Kidney epithelial cell (primary cell): ENCODE results near the gene RCL1. TPM values are rescaled to one million over a fixed set of nuclear protein-coding genes. Genes with fewer than 3 reads are reported as not detected.
"Not testable (repeated sequence)": the region's sequence is repeated elsewhere in the genome, so short reads cannot be mapped to it uniquely, and the experiment has no call there.

Experiments
- DNase-seq: peaks from one replicate; pipeline ENCODE4 v3.0.0-alpha.2; 2010; ENCODE audit warnings: low read depth
- H3K27me3 ChIP-seq: 2 replicates; pipeline ENCODE4 v1.6.0; 2011; ENCODE audit warnings: low read length; ENCODE audit not compliant: control insufficient read depth, insufficient read depth
- H3K36me3 ChIP-seq: 2 replicates; pipeline ENCODE4 v1.5.1; 2011; ENCODE audit warnings: low read length; ENCODE audit not compliant: control insufficient read depth, insufficient read depth
- H3K4me3 ChIP-seq: 2 replicates; pipeline ENCODE4 v1.5.1; 2011; ENCODE audit warnings: low read depth, mild to moderate bottlenecking, control low read depth, low read length
- total RNA-seq: library from RNA; depleted of rRNA; stranded (reverse); fragments of >200 nt; gene quantifications from 2 replicates; pipeline ENCODE4 v1.2.3, GENCODE V29; 2015
- TF ChIP-seq, protein P1 (sequence below): IDR thresholded peaks from 2 replicates; pipeline ENCODE4 v1.5.1; 2011; ENCODE audit warnings: mild to moderate bottlenecking, moderate library complexity, low read length, control low read depth, inconsistent platforms; ENCODE audit not compliant: insufficient read depth, poor library complexity, severe bottlenecking

RCL1 gene
- total RNA-seq, 1 donor from 2014 or later, result 24.4 TPM

DNA sequence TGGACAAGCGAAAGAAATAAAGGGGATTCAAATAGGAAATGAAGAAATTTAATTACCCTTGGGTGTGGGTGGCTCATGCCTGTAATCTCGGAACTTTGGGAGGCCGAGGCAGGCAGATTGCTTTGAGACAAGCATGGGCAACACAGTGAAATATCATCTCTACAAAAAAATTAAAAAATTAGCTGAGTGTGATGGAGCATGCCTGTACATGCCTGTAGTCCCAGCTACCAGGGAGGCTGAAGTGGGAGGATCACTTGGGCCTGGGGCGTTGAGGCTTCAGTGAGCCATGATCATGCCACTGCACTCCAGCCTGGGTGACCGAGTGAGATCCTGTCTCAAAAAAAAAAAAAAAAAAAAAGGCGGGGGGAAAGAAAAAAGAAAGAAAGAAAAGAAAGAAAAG is 4.0 kb upstream of the RCL1 start:
- H3K36me3 ChIP-seq, result no peaks in the 10 kb centered on the region
- no peak for DNase-seq
- H3K4me3 ChIP-seq, result no peak overlapping the region
- no peaks in the 10 kb centered on the region for H3K27me3 ChIP-seq
- TF ChIP-seq, protein P1, sequence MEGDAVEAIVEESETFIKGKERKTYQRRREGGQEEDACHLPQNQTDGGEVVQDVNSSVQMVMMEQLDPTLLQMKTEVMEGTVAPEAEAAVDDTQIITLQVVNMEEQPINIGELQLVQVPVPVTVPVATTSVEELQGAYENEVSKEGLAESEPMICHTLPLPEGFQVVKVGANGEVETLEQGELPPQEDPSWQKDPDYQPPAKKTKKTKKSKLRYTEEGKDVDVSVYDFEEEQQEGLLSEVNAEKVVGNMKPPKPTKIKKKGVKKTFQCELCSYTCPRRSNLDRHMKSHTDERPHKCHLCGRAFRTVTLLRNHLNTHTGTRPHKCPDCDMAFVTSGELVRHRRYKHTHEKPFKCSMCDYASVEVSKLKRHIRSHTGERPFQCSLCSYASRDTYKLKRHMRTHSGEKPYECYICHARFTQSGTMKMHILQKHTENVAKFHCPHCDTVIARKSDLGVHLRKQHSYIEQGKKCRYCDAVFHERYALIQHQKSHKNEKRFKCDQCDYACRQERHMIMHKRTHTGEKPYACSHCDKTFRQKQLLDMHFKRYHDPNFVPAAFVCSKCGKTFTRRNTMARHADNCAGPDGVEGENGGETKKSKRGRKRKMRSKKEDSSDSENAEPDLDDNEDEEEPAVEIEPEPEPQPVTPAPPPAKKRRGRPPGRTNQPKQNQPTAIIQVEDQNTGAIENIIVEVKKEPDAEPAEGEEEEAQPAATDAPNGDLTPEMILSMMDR, result no peak

DNA sequence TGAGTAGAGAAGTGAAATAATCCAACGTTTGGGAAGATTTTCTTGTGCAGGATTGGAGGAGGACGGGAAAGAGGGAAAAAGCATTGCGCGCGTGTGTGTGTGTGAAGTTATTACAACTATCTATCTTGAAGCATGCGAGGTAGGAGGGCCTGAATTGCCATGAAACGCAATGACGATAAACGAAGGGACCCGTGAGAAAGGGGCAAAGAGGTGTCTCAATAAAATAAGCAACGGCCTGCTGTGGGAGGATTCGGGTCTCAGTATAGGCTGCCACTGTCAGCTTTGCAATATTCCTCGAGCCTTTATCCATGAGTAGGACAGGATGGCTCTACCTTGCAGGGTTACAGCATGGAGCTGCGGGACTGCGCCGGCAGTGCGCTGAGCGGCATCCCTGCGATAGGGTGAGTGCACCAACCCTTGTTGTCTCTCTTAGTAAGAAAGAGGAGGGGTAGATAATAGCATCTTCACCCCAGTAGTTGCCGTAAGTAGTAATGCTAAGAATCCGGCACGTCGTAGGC is 631 bp upstream of the RCL1 start:
- Histone ChIP-seq H3K36me3 (no peaks in the 10 kb centered on the region), H3K27me3 (no peaks in the 10 kb centered on the region), H3K4me3 (peak overlapping the region; percentile 68)
- DNase-seq, result no peak
- TF ChIP-seq, protein P1, result no peak

DNA sequence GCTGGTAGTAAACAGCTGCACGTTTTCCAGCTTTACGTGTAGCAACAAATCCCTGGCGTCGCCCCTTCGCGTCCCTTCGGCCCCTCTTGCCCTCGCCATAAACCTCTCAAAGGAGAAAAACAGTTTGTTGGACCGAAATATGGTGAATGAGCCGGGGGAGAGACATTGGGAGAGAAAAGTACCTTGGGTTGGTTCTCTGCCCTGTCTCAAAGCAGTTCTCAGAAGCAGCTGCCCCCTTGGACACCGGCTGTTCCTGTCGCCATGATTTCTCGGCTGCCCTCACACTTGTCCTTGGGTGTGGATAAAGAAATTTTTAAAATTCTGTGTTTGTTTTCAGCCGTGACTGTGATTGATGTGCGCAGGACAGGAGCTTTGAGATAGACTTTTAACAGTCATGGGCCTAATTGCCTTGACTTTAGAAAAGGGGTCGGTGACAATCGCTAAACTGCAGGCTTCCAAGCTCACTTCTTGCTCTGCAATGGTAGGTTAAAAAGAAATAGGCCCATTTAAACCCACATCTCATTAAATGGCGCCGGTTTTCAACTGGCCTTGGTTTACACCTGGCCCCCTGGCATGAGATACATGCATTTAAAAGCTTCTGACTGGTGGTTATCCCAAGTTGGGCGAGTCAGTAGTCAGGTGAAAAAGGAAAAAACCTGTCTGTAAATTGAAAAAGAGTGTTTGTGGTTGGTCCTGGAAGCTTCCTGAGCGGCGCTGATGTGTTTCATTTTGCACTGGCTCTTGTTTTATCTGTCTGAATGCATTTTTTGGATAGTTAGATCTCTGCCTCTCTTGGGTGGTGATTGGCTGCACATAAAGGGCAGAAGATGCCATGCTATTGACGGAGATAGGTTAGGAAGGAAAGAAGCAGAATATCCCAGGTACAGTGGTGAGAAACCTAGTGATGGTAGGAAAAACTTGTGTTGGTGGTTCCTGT is 983 bp downstream of the RCL1 start:
- TF ChIP-seq, protein P1, result no peak
- no peak for DNase-seq
- H3K27me3 ChIP-seq, result no peaks in the 10 kb centered on the region
- no peaks in the 10 kb centered on the region for H3K36me3 ChIP-seq
- H3K4me3 ChIP-seq, result peak overlapping the region; percentile 93

DNA sequence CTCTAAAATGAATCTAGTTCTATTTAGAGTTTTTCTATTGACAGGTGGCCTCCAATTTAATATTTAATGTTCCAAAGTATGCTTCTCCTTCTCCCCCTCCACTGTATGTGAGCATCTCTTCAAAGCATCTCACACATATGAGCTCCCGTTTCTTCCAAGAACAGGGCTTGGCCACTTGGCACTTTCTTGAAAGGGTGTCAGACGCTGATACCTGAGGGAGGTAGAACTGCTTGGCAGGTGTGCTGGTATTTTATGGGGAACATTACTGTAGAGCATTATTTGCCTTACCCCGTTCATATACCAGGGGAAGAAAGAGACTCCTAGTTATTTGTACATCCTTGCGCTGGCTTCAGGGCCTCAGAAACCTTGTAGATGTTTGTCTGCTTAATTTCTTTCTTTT is 1.9 kb downstream of the RCL1 start:
- DNase-seq, result no peak
- Histone ChIP-seq H3K36me3 (no peaks in the 10 kb centered on the region), H3K27me3 (no peaks in the 10 kb centered on the region), H3K4me3 (no peak overlapping the region)
- TF ChIP-seq, protein P1, result no peak

DNA sequence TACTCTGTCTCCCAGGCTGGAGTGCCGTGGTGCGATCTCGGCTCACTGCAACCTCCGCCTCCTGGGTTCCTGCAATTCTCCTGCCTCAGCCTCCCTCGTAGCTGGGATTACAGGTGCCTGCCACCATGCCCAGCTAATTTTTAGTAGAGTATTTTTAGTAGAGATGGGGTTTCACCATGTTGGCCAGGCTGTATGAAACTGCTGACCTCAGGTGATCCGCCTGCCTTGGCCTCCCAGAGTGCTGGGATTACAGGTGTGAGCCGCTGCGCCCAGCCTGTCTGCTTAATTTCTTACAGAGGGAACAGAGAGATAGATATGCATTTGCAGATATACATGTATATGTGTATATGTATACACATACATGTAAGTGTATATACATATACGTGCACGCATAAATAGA is 2.4 kb downstream of the RCL1 start:
- H3K4me3 ChIP-seq, DNase-seq, H3K27me3 ChIP-seq, H3K36me3 ChIP-seq: not testable (repeated sequence)

DNA sequence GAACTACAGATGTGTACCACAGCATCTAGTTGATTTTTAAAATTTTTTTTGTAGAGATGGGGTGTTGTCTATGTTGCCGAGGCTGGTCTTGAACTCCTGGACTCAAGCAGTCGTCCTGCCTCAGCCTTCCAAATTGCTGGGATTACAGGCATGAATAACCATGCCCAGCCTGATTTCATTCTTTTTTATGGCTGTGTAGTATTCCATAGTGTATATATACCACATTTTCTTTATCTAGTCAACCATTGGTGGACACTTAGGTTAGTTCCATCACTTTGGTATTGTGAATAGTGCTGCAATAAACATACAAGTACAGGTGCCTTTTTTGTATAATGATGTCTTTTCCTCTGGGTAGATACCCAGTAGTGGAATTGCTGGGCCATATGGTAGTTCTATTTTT is 3.8 kb downstream of the RCL1 start:
- no peak overlapping the region for H3K4me3 ChIP-seq
- TF ChIP-seq, protein P1, result no peak
- DNase-seq, result no peak
- H3K27me3 ChIP-seq, result no peaks in the 10 kb centered on the region
- no peaks in the 10 kb centered on the region for H3K36me3 ChIP-seq
